Endodermal cell (in vitro differentiated cells): ENCODE data around the gene OGFRL1. TPM values are rescaled to one million over a fixed set of nuclear protein-coding genes. Genes with fewer than 3 reads are reported as not detected.

ENCODE experiments used
- DNase-seq: peaks from one replicate; pipeline ENCODE4 v3.0.0-alpha.2; 2017
- H3K27ac ChIP-seq: 2 replicates; pipeline ENCODE4 v1.5.1; 2013; ENCODE audit warnings: mild to moderate bottlenecking, low read depth, low read length, moderate library complexity
- H3K27me3 ChIP-seq: 2 replicates; pipeline ENCODE4 v1.6.1; 2013; ENCODE audit warnings: mild to moderate bottlenecking, low read length, moderate library complexity; ENCODE audit not compliant: insufficient read depth, control insufficient read depth, poor library complexity, severe bottlenecking
- H3K36me3 ChIP-seq: 2 replicates; pipeline ENCODE4 v1.7.0; 2013; ENCODE audit warnings: mild to moderate bottlenecking, low read length, moderate library complexity; ENCODE audit not compliant: control insufficient read depth, insufficient read depth
- H3K4me1 ChIP-seq: one replicate; pipeline ENCODE4 v1.7.0; 2013; ENCODE audit warnings: low read length; ENCODE audit not compliant: control insufficient read depth, insufficient read depth
- H3K4me3 ChIP-seq: 2 replicates; pipeline ENCODE4 v1.5.1; 2013; ENCODE audit warnings: mild to moderate bottlenecking, low read length, moderate library complexity
- H3K9ac ChIP-seq: 2 replicates; pipeline ENCODE4 v1.6.1; 2013; ENCODE audit warnings: mild to moderate bottlenecking, low read length, moderate library complexity; ENCODE audit not compliant: poor library complexity, severe bottlenecking; ENCODE audit errors: extremely low read depth
- H3K9me3 ChIP-seq: 2 replicates; pipeline ENCODE4 v1.6.1; 2013; ENCODE audit warnings: mild to moderate bottlenecking, low read length, moderate library complexity; ENCODE audit not compliant: control insufficient read depth
- H3K27ac Mint-ChIP-seq: 2 replicates; pipeline ENCODE4 v1.8.0; 2020; ENCODE audit warnings: mixed read lengths
- H3K27me3 Mint-ChIP-seq: 2 replicates; pipeline ENCODE4 v1.8.0; 2021; ENCODE audit warnings: mild to moderate bottlenecking, mixed read lengths; ENCODE audit not compliant: insufficient read depth
- H3K36me3 Mint-ChIP-seq: 2 replicates; pipeline ENCODE4 v1.8.0; 2020; ENCODE audit warnings: low read depth, mixed read lengths
- H3K4me1 Mint-ChIP-seq: 2 replicates; pipeline ENCODE4 v1.8.0; 2020; ENCODE audit warnings: mixed read lengths
- H3K4me3 Mint-ChIP-seq: 2 replicates; pipeline ENCODE4 v1.8.0; 2020; ENCODE audit warnings: mild to moderate bottlenecking, moderate library complexity, mixed read lengths
- H3K9me3 Mint-ChIP-seq: 2 replicates; pipeline ENCODE4 v1.8.0; 2020; ENCODE audit warnings: mild to moderate bottlenecking, mixed read lengths
- WGBS, 2 experiments: methylation state at CpG; one replicate each; pipeline versions ENCODE4 v1.1.5 to v1.1.7; 2013; ENCODE audit warnings: missing lambda C conversion rate in 2 of 2, mixed read lengths in 1 of 2; ENCODE audit not compliant: insufficient coverage in 1 of 2, insufficient read length in 1 of 2; 5-methylcytosine and 5-hydroxymethylcytosine counted together
- total RNA-seq, 2 donors: library from RNA; stranded (reverse); fragmentation: NEBNext Ultra II Directional in 1 of 2; extraction: Animal tissue kit (Norgen Biotek cat#: 25700) in 1 of 2; gene quantifications; 2 replicates in 1 of 2; 3 replicates in 1 of 2; pipeline ENCODE4 v1.2.1, GENCODE V29; 2021
- TF ChIP-seq, protein P1 (sequence below): fragments of 200-600 bp; sonication (generic); conservative IDR thresholded peaks from 2 replicates; pipeline ENCODE4 v1.5.0; 2021; ENCODE audit warnings: antibody characterized with exemption, mild to moderate bottlenecking

OGFRL1 gene
- total RNA-seq, 2 donors from 2014 or later, result 9.1 to 9.4 TPM

- no peaks in the 10 kb centered on the region for H3K27me3 Mint-ChIP-seq
Observed at GRCh38 chr6:71246596-71246995, 42.0 kb upstream of the OGFRL1 start.

DNA sequence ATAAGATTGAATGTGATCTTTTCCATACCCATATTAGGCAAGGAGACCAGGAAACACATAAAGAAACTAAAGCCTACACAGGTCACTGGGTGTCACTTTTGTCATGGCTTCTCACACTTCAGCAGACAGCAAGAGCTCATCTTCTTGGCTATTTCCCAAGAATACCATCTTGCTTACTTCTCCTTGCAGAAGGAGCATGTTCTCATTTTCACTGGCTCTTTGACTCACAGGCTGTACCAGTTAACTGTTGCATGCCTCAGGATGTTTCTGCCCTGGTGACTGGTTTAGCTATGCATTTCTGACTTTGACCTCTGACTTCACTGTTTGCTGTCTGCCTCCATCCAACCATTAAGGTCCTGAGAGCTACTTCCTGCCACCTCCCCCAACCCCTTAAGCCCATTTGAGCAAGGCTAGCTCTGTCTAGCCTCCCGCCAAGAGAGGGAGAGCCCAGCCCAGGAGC lies 40.3 kb upstream of the OGFRL1 start:
- Mint-ChIP-seq H3K9me3 (peaks cover 3% of the 10 kb centered on the region), H3K4me1 (peaks cover 11% of the 10 kb centered on the region), H3K27me3 (no peaks in the 10 kb centered on the region), H3K27ac (peak overlapping the region; percentile 13), H3K36me3 (peaks cover 2% of the 10 kb centered on the region), H3K4me3 (no peak overlapping the region)
- Histone ChIP-seq H3K9me3 (no peaks in the 10 kb centered on the region), H3K27me3 (no peaks in the 10 kb centered on the region), H3K36me3 (no peaks in the 10 kb centered on the region), H3K27ac (peak overlapping the region; percentile 29), H3K9ac (no peak overlapping the region), H3K4me3 (no peak overlapping the region), H3K4me1 (no peaks in the 10 kb centered on the region)
- peak; percentile 55 for DNase-seq
- TF ChIP-seq, protein P1, sequence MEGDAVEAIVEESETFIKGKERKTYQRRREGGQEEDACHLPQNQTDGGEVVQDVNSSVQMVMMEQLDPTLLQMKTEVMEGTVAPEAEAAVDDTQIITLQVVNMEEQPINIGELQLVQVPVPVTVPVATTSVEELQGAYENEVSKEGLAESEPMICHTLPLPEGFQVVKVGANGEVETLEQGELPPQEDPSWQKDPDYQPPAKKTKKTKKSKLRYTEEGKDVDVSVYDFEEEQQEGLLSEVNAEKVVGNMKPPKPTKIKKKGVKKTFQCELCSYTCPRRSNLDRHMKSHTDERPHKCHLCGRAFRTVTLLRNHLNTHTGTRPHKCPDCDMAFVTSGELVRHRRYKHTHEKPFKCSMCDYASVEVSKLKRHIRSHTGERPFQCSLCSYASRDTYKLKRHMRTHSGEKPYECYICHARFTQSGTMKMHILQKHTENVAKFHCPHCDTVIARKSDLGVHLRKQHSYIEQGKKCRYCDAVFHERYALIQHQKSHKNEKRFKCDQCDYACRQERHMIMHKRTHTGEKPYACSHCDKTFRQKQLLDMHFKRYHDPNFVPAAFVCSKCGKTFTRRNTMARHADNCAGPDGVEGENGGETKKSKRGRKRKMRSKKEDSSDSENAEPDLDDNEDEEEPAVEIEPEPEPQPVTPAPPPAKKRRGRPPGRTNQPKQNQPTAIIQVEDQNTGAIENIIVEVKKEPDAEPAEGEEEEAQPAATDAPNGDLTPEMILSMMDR, result no peak
- WGBS, 2 experiments, result 82% methylated on average over 1 of the region's 1 CpG; no CpG with 5 or more reads in 1 of the 2 experiments

More at GRCh38 chr6:71246596-71246995, 42.0 kb upstream of the OGFRL1 start:
- no peak overlapping the region for H3K27ac Mint-ChIP-seq
- H3K4me1 Mint-ChIP-seq, result peaks cover 7% of the 10 kb centered on the region
- TF ChIP-seq, protein P1, result no peak
- Histone ChIP-seq H3K4me3 (no peak overlapping the region), H3K9ac (no peak overlapping the region), H3K4me1 (no peaks in the 10 kb centered on the region), H3K27me3 (no peaks in the 10 kb centered on the region), H3K27ac (no peak overlapping the region), H3K9me3 (no peaks in the 10 kb centered on the region), H3K36me3 (no peaks in the 10 kb centered on the region)
- WGBS, 2 experiments, result 90 to 96% methylated on average over 2 of the region's 2 CpGs
- H3K36me3 Mint-ChIP-seq, result peaks cover 2% of the 10 kb centered on the region
- peaks cover 10% of the 10 kb centered on the region for H3K9me3 Mint-ChIP-seq
- H3K4me3 Mint-ChIP-seq, result no peak overlapping the region
- DNase-seq, result no peak

DNA sequence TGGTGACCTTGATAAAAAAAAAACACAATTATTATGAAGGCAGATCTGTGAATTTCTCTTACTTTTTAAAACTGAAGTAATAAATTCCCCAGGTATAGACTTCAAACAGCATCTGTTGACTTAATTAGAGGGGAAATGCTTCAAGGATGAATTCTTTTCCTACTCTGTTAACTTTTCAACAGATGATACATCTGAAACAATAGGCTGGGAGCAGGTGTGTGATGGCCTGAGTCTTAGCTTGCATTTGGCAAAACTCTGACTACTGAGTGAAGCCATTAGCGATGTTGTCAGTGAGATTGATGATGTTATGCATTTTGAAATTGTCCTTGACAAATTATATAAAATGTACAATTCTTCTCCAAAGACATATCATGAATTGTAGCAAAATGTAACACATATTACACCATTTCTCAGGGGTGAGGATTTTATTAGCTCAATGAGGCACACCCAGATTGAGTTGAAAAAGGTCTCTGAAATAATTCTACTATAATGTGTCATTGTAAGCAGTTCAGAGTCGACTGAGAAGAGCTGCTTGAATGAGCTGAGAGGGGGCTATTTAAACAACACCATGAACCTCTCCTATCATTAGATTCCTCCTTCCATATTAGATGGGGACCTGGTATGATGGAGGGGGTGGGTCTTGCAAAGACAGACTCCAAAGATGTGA lies 39.6 kb upstream of the OGFRL1 start:
- Mint-ChIP-seq H3K9me3 (no peaks in the 10 kb centered on the region), H3K4me1 (peaks cover 11% of the 10 kb centered on the region), H3K27me3 (no peaks in the 10 kb centered on the region), H3K27ac (no peak overlapping the region), H3K4me3 (no peak overlapping the region), H3K36me3 (peaks cover 2% of the 10 kb centered on the region)
- Histone ChIP-seq H3K4me3 (no peak overlapping the region), H3K36me3 (no peaks in the 10 kb centered on the region), H3K4me1 (no peaks in the 10 kb centered on the region), H3K9me3 (no peaks in the 10 kb centered on the region), H3K9ac (no peak overlapping the region), H3K27me3 (no peaks in the 10 kb centered on the region), H3K27ac (no peak overlapping the region)
- 100% methylated on average over 1 of the region's 2 CpGs; no CpG with 5 or more reads in 1 of the 2 experiments for WGBS, 2 experiments
- TF ChIP-seq, protein P1, result no peak
- DNase-seq, result no peak
